Mesenchymal stem cell (in vitro differentiated cells and primary cell): ENCODE results near the gene SLC9A3.

ENCODE experiments used
- DNase-seq: peaks from one replicate; pipeline ENCODE4 v3.0.0-alpha.2; 2013
- H2AFZ ChIP-seq: one replicate; pipeline ENCODE4 v1.6.1; 2013; ENCODE audit warnings: low read depth, mild to moderate bottlenecking, control low read depth, inconsistent platforms, low read length, moderate library complexity
- H2AK5ac ChIP-seq: 2 replicates; pipeline ENCODE4 v1.6.1; 2013; ENCODE audit warnings: low read length, moderate library complexity, mild to moderate bottlenecking, inconsistent platforms; ENCODE audit not compliant: severe bottlenecking
- H2BK120ac ChIP-seq: one replicate; pipeline ENCODE4 v1.6.1; 2013; ENCODE audit warnings: low read depth, mild to moderate bottlenecking, inconsistent platforms, low read length, moderate library complexity
- H2BK12ac ChIP-seq, 2 experiments: one replicate each; pipeline ENCODE4 v1.6.1; 2013; ENCODE audit warnings: inconsistent platforms in 2 of 2, low read length in 2 of 2, mild to moderate bottlenecking in 2 of 2, moderate library complexity in 2 of 2, control low read depth in 1 of 2
- H2BK15ac ChIP-seq: one replicate; pipeline ENCODE4 v1.6.1; 2013; ENCODE audit warnings: mild to moderate bottlenecking, low read depth, inconsistent platforms; ENCODE audit not compliant: poor library complexity, severe bottlenecking
- H2BK5ac ChIP-seq: 2 replicates; pipeline ENCODE4 v1.6.1; 2013; ENCODE audit warnings: low read depth, mild to moderate bottlenecking, low read length, control low read depth, inconsistent platforms; ENCODE audit not compliant: poor library complexity, severe bottlenecking
- H3K14ac ChIP-seq, 2 experiments: one replicate each; pipeline ENCODE4 v1.6.1; 2013; ENCODE audit warnings: inconsistent platforms in 2 of 2, low read length in 2 of 2, control low read depth in 1 of 2, mild to moderate bottlenecking in 1 of 2, moderate library complexity in 1 of 2
- H3K18ac ChIP-seq, 2 experiments: one replicate each; pipeline ENCODE4 v1.6.1; 2013; ENCODE audit warnings: inconsistent platforms in 2 of 2, low read length in 2 of 2, control low read depth in 1 of 2, low read depth in 1 of 2, mild to moderate bottlenecking in 1 of 2
- H3K23ac ChIP-seq, 2 experiments: one replicate each; pipeline ENCODE4 v1.6.1; 2013; ENCODE audit warnings: inconsistent platforms in 2 of 2, low read length in 2 of 2, mild to moderate bottlenecking in 2 of 2, moderate library complexity in 2 of 2, control low read depth in 1 of 2
- H3K27ac ChIP-seq: 2 replicates; pipeline ENCODE4 v1.5.1; 2013; ENCODE audit warnings: mild to moderate bottlenecking, moderate library complexity, low read length, control low read depth, inconsistent platforms; ENCODE audit not compliant: poor library complexity, severe bottlenecking
- H3K27me3 ChIP-seq, 2 experiments: 2 replicates each; pipeline versions ENCODE4 v1.6.1 to v1.7.0; 2013; ENCODE audit warnings: low read length in 2 of 2, mild to moderate bottlenecking in 2 of 2, moderate library complexity in 2 of 2, control low read depth in 1 of 2, inconsistent platforms in 1 of 2; ENCODE audit not compliant: control insufficient read depth in 1 of 2, insufficient read depth in 1 of 2
- H3K36me3 ChIP-seq, 2 experiments: 2 replicates each; pipeline versions ENCODE4 v1.6.1 to v1.7.0; 2013; ENCODE audit warnings: low read length in 2 of 2, control low read depth in 1 of 2, inconsistent platforms in 1 of 2, low read depth in 1 of 2, mild to moderate bottlenecking in 1 of 2; ENCODE audit not compliant: insufficient read depth in 2 of 2, control insufficient read depth in 1 of 2
- H3K4ac ChIP-seq, 2 experiments: one replicate each; pipeline ENCODE4 v1.6.1; 2013; ENCODE audit warnings: inconsistent platforms in 2 of 2, low read length in 2 of 2, mild to moderate bottlenecking in 2 of 2, moderate library complexity in 2 of 2, control low read depth in 1 of 2, low read depth in 1 of 2
- H3K4me1 ChIP-seq: 2 replicates; pipeline ENCODE4 v1.6.1; 2013; ENCODE audit warnings: low read depth, low read length, control low read depth; ENCODE audit not compliant: control insufficient read depth, insufficient read depth
- H3K4me2 ChIP-seq: 2 replicates; pipeline ENCODE4 v1.6.1; 2013; ENCODE audit warnings: low read length, mild to moderate bottlenecking, inconsistent platforms; ENCODE audit not compliant: poor library complexity, severe bottlenecking
- H3K4me3 ChIP-seq, 2 experiments: 2 replicates each; pipeline versions ENCODE4 v1.5.1 to v1.7.0; 2013; ENCODE audit warnings: low read length in 2 of 2, mild to moderate bottlenecking in 2 of 2, control low read depth in 1 of 2, low read depth in 1 of 2; ENCODE audit not compliant: insufficient read depth in 1 of 2
- H3K79me1 ChIP-seq: replicated peaks from 2 replicates; pipeline ENCODE4 v1.6.1; 2013; ENCODE audit warnings: mild to moderate bottlenecking, control low read depth, low read length, inconsistent platforms; ENCODE audit not compliant: poor library complexity, severe bottlenecking
- H3K9ac ChIP-seq: 2 replicates; pipeline ENCODE4 v1.7.0; 2013; ENCODE audit warnings: mild to moderate bottlenecking, low read length, moderate library complexity
- H3K9me3 ChIP-seq: 2 replicates; pipeline ENCODE4 v1.7.0; 2013; ENCODE audit warnings: mild to moderate bottlenecking, low read length; ENCODE audit not compliant: control insufficient read depth
- H4K8ac ChIP-seq: one replicate; pipeline ENCODE4 v1.6.1; 2013; ENCODE audit warnings: inconsistent platforms, mild to moderate bottlenecking, low read length, moderate library complexity
- H4K91ac ChIP-seq: one replicate; pipeline ENCODE4 v1.6.1; 2013; ENCODE audit warnings: mild to moderate bottlenecking, low read length, inconsistent platforms
- WGBS: methylation state at CpG from one replicate; pipeline ENCODE4 v1.1.7; 2013; ENCODE audit warnings: mixed read lengths; 5-methylcytosine and 5-hydroxymethylcytosine counted together

The SLC9A3 gene

DNA sequence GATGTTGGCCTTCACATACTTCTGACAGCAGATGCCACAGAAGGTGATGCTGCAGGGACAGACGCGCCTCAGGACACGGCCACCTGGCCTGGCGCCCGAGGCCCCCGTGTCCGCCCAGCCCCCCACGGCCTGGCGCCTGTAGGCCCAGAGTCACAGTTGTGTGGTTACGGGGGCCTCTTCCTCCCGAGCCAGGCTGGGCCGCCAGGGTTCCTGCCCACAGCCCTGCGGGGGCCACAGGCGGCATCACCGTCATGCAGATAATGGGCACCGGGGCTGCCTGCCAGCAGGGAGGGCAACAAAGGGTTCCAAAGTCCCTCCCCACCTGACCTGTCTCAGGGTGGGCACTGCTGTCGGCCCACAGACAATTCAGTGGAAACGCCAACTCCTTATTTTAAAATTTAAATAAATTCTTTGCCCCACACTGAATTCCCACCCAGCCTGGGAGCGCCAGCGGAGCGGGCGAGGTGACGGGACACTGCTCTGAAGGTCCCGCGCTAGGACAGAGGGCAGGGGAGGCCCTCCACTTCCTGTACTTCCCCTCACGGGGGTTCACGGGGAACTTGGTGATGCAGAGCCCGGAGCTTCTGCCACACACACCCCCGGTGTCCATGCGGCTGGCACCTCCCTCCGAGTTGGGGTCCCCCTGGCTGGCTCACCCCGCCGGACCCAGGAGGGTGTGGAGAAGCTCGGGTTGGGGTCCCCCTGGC, 40.7 kb downstream of the SLC9A3 start:
- no peak overlapping the region for H2BK12ac ChIP-seq

DNA sequence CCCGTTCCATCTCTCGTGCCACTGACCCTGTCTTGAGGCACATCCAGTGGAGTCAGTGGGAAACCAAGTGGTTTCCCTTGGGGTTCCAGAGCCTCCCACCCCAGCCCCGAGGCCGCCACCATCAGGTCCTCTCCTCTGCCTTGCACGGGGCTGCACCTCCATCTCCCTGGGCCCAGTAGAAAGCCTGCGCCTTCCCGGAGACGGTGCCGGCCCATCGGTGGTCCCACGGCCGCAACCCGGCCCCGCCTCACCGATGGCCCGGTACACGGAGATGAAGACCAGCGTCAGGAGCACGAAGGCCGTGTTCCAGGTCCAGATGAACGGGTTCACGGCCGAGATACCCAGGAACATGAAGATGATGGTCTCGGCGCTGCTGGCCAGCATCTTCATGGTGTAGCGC, 41.2 kb downstream of the SLC9A3 start:
- H3K23ac ChIP-seq: no peak overlapping the region
- no peak overlapping the region for H3K27ac ChIP-seq
- no peaks in the 10 kb centered on the region for H3K4me1 ChIP-seq
- H3K4me3 ChIP-seq: no peak overlapping the region
- H3K18ac ChIP-seq: no peak overlapping the region
- 97% methylated on average over 26 of the region's 26 CpGs for WGBS
- H3K9ac ChIP-seq: no peak overlapping the region
- H2BK5ac ChIP-seq: no peak overlapping the region
- no peak overlapping the region for H4K8ac ChIP-seq
- no peak overlapping the region for H2BK12ac ChIP-seq
- H3K27me3 ChIP-seq: peaks cover 8 to 50% of the 10 kb centered on the region in 2 experiments
- H3K36me3 ChIP-seq: no peaks in the 10 kb centered on the region
- H3K79me1 ChIP-seq: no peaks in the 10 kb centered on the region
- DNase-seq: no peak
- H3K4me2 ChIP-seq: no peak overlapping the region
- no peak overlapping the region for H2BK15ac ChIP-seq
- H2AK5ac ChIP-seq: no peak overlapping the region
- no peak overlapping the region for H4K91ac ChIP-seq
- no peak overlapping the region for H3K4ac ChIP-seq
- H3K14ac ChIP-seq: no peak overlapping the region
- no peak overlapping the region for H2BK120ac ChIP-seq
- no peaks in the 10 kb centered on the region for H3K9me3 ChIP-seq
- no peak overlapping the region for H2AFZ ChIP-seq

More for the DNA sequence above, 40.7 kb downstream of the SLC9A3 start:
- H3K79me1 ChIP-seq: no peaks in the 10 kb centered on the region
- no peak overlapping the region for H3K4me2 ChIP-seq
- H4K8ac ChIP-seq: no peak overlapping the region
- peaks cover 8 to 44% of the 10 kb centered on the region in 2 experiments for H3K27me3 ChIP-seq
- H4K91ac ChIP-seq: no peak overlapping the region
- H3K9ac ChIP-seq: no peak overlapping the region
- H3K27ac ChIP-seq: no peak overlapping the region
- WGBS: 94% methylated on average over 34 of the region's 34 CpGs
- H2AFZ ChIP-seq: no peak overlapping the region
- no peak overlapping the region for H3K23ac ChIP-seq
- no peaks in the 10 kb centered on the region for H3K4me1 ChIP-seq
- H3K14ac ChIP-seq: no peak overlapping the region
- no peaks in the 10 kb centered on the region for H3K9me3 ChIP-seq
- no peaks in the 10 kb centered on the region for H3K36me3 ChIP-seq
- no peak for DNase-seq
- no peak overlapping the region for H3K4me3 ChIP-seq
- H2BK5ac ChIP-seq: no peak overlapping the region
- H3K4ac ChIP-seq: no peak overlapping the region
- H2BK120ac ChIP-seq: no peak overlapping the region
- H2AK5ac ChIP-seq: no peak overlapping the region
- H3K18ac ChIP-seq: no peak overlapping the region
- H2BK15ac ChIP-seq: no peak overlapping the region

DNA sequence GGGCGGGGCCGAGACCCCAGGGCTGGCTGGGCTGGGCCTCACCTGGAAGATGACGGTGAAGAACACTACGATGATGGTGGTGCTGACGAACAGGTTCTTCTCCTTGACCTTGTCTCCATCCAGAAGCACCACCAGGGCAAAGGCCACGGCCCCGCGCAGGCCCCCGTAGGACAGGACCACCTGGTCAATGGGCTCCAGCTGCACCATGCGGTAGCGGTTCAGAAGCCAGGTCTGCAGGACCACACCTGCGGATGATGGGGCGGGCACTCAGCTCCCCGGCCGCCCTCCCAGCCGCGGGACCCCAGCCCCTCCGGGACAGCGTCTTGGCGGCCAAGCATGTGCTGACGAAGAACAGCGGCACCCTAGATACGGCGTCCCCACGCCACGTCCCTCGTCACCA, 41.7 kb downstream of the SLC9A3 start:
- Histone ChIP-seq H4K8ac (no peak overlapping the region), H2AFZ (no peak overlapping the region), H2BK5ac (no peak overlapping the region), H2BK120ac (no peak overlapping the region), H3K18ac (no peak overlapping the region), H2BK12ac (no peak overlapping the region), H3K14ac (no peak overlapping the region), H4K91ac (no peak overlapping the region), H3K4me3 (no peak overlapping the region), H3K4ac (no peak overlapping the region), H3K9me3 (no peaks in the 10 kb centered on the region), H3K79me1 (no peaks in the 10 kb centered on the region), H3K27ac (no peak overlapping the region), H3K27me3 (peaks cover 8 to 55% of the 10 kb centered on the region in 2 experiments), H3K9ac (no peak overlapping the region), H3K23ac (no peak overlapping the region), H3K36me3 (no peaks in the 10 kb centered on the region), H2AK5ac (no peak overlapping the region), H3K4me1 (no peaks in the 10 kb centered on the region), H3K4me2 (no peak overlapping the region), H2BK15ac (no peak overlapping the region)
- 96% methylated on average over 27 of the region's 27 CpGs for WGBS
- DNase-seq: no peak

- no peak overlapping the region for H2BK5ac ChIP-seq
- WGBS: 94% methylated on average over 17 of the region's 24 CpGs
- H3K23ac ChIP-seq: no peak overlapping the region
- no peak overlapping the region for H2BK120ac ChIP-seq
- peaks cover 8 to 60% of the 10 kb centered on the region in 2 experiments for H3K27me3 ChIP-seq
- no peaks in the 10 kb centered on the region for H3K4me1 ChIP-seq
- H3K4ac ChIP-seq: no peak overlapping the region
- no peaks in the 10 kb centered on the region for H3K9me3 ChIP-seq
- H3K4me2 ChIP-seq: no peak overlapping the region
- H2BK12ac ChIP-seq: no peak overlapping the region
- H3K9ac ChIP-seq: no peak overlapping the region
- H3K79me1 ChIP-seq: no peaks in the 10 kb centered on the region
- no peak overlapping the region for H3K18ac ChIP-seq
- no peak overlapping the region for H2AK5ac ChIP-seq
- no peak overlapping the region for H4K8ac ChIP-seq
- H3K27ac ChIP-seq: no peak overlapping the region
- H3K14ac ChIP-seq: no peak overlapping the region
- no peak overlapping the region for H2AFZ ChIP-seq
- peaks cover 0 to 2% of the 10 kb centered on the region in 2 experiments for H3K36me3 ChIP-seq
- H4K91ac ChIP-seq: no peak overlapping the region
- H3K4me3 ChIP-seq: no peak overlapping the region
- no peak overlapping the region for H2BK15ac ChIP-seq
- no peak for DNase-seq
These were observed 42.2 kb downstream of the SLC9A3 start for GRCh38 chr5:482021-482420.
